SK-N-MC (cell line): ENCODE data around the gene TPRG1.

ENCODE experiments used
- EZH2 ChIP-seq: fragments of 200-600 bp; sonication (generic); IDR thresholded peaks from one replicate; pipeline ENCODE4 v1.6.1; 2017; ENCODE audit warnings: antibody characterized with exemption
- POLR2AphosphoS5 ChIP-seq: IDR thresholded peaks from 2 replicates; pipeline ENCODE4 v1.6.1; 2012; ENCODE audit warnings: mild to moderate bottlenecking, low read depth, low read length, borderline replicate concordance

- no peak for TF ChIP-seq EZH2
- TF ChIP-seq POLR2AphosphoS5: no peak
Observed at GRCh38 chr3:189188466-189188865, 16.7 kb downstream of the TPRG1 start.
